Hepatic stellate cell (primary cell): ENCODE results near the gene PROX1.

Experiments
- DNase-seq: peaks from one replicate; pipeline ENCODE4 v3.0.0; 2011; ENCODE audit warnings: low spot score

The PROX1 gene

DNA sequence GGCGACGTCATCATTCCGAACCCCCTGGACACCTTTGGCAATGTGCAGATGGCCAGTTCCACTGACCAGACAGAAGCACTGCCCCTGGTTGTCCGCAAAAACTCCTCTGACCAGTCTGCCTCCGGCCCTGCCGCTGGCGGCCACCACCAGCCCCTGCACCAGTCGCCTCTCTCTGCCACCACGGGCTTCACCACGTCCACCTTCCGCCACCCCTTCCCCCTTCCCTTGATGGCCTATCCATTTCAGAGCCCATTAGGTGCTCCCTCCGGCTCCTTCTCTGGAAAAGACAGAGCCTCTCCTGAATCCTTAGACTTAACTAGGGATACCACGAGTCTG, 10.0 kb downstream of the PROX1 start:
- DNase-seq = no peak

DNA sequence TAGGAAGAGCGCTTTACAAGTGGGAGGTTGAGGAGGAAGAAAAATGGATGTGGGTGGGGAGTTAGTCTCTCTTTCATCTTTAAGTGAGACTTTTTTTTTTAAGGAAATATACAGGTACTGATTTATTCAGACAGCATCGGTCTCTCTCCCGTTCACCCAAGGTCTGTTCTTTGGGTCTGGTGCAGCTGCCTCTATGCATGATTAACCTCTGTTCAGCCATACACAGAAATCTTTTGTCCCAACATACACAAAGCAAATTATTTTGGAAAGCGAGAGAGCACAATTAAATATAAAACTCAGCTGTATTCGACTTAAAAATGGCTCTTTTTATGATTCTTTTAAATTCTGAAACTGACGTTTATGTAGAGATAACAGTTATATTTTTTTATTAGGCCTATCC, 11.0 kb downstream of the PROX1 start:
- no peak for DNase-seq

DNA sequence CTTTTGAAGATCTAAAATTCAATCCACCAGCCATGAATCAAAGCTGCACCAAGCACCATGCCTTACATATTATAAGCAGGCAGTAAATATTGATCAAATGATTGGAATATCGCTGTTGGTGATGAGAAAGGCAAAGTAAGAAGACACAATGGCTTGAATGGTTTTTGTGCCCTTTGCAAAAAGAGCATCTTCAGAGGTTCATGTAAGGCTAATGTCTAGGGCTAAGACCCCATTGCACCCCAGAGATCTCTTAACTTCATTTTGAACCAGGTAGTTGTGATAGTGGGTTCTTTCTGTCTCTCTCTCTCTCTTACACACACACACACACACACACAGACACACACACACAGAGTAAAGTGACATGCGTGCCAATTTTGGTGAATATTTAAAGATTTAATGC, 12.0 kb downstream of the PROX1 start:
- DNase-seq = no peak

DNA sequence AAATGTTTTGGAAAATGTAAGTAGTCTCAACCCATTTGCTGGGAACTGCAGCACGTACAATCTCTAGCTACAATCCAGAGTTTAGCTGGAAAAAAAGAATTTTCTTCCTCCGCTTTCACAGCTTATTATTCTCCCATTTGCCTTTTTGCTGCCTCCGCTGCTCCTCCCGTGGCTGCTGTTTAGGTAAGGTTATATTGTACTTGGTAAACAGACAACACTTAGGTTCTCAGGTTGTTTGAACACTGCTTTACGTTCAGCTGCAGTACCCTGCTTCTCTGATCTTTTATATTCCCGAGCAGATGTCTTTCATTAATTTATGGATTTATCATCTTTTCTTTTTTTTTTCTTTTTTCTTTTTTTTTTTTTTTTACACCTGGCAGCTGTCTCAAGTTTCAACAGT, 14.3 kb downstream of the PROX1 start:
- DNase-seq = no peak

DNA sequence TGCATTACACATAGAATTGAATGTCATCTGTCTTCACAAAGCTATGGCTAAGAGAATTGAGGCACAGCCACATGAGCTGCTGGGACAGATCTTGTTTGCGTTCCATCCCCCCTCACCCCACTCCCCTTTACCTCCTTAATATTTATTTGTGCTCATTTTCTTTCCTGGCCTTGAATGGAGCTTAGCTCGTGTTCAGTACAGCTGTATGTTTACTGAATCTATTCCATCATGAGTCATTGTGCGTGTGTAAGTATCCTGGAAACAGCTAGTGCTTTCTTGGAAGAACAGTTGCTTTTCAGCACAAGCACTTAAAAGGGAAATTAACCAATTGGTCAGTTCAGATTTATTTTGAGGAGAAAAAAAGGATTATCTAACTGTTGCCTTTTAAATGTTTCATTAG, 14.7 kb downstream of the PROX1 start:
- DNase-seq = no peak

DNA sequence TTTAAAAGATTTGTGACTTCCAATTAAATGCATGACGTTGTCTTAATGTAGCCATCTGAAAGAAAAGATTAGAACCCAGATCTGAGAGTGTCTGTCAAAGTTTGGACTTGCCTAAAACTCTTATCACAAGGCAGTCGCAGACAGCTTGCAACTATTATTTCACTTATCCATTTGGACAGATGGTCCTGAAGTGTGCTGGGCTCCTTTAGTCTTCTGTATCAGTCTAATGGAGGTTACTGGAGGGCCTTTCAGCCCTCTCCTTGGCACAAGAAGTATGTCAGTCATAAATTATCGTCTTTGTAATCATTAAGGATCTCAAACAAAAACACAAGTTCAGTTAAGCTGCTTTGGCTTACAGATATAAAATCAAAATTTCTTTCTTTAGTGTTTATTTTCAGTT, 15.5 kb downstream of the PROX1 start:
- no peak for DNase-seq

DNA sequence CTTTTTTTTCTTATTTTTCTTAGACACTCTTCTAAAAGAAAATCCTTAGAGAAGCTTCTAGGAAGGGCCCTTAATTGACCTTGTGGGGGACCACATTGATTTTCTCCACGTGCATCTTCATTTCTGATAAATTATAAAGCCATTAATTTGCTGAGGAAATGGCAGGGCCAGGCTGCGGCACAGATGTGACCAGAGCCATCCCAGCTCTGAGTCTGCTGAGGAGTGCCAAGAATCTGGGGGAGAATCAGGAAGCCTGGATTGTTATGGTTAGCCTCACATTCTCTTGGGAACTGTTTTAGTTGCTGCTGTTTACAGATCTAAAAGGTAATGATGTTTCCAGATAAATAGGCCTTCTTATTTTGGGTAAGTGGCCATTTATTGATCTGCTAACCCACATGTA, 16.2 kb downstream of the PROX1 start:
- DNase-seq = no peak

DNA sequence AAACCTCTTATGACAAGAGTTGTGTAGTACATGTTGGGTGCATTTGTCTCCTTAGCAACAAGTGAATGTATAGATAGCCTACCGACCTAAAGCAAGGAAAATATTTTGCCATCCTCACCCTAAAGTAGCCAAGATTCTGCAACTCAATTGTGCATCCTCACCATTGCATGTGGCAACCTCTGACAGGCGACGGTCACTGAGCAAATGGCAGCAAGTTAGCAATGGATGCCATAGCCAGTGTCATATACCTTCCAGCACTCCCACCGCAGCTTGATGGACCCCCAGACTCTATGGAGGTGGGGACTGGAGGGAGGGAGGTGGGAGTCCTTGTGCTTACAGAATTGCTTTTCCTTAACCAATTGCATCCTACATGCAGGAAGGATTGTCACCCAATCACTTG, 17.0 kb downstream of the PROX1 start:
- DNase-seq = no peak

DNA sequence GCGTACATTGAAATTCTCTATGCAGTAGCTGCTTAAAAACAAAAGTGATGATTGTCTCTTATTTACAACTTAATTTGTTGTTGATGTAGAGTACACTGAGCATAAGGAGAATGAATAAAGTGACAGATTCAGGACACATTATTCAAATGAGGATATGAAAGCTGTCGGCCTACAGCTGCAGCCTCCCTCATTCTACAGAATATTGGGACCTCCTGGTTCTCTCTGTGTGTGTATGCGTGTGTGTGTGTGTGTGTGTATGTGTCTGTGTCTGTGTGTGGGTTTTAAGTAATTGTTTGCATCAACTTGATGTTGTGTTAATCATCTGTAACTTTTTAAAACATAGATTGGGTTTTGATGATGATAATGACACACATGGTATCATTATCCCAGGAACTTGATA, 17.9 kb downstream of the PROX1 start:
- no peak for DNase-seq

DNA sequence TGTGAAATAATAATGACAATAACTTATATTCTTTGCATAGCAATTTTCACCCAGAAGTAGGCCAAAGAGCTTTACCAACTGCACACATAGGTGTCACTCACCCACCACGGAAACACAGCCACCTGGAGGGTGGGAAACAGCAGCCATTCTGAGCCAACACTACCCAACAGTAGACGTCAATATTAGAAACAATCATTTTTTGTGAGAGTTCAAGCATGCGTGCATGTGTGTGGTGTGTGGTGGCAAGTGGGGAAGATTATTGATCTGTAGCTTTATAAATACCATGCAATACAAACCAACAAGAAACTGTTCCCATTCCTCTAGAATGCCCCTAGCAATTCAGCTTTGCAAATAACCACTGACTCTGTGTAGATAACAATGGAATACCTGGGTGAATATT, 19.1 kb downstream of the PROX1 start:
- DNase-seq = no peak

DNA sequence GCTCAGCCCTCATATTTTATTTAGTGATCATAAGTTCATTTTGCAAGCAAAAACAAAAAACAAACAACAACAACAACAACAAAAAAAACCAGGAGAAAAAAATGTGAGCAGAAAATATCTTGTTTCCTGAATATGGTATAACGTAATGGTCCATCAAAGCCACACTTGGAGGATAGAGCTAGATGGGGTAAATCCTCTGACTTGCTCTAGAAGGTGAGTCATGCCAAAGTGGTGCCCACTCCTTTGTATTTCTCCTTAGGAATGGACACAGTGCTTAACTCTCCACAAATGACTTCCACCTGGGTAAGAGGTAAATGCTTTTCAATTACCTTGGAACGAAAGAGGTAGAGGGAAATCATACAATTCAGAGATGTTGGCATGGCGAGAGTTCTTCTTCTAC, 20.6 kb downstream of the PROX1 start:
- no peak for DNase-seq

DNA sequence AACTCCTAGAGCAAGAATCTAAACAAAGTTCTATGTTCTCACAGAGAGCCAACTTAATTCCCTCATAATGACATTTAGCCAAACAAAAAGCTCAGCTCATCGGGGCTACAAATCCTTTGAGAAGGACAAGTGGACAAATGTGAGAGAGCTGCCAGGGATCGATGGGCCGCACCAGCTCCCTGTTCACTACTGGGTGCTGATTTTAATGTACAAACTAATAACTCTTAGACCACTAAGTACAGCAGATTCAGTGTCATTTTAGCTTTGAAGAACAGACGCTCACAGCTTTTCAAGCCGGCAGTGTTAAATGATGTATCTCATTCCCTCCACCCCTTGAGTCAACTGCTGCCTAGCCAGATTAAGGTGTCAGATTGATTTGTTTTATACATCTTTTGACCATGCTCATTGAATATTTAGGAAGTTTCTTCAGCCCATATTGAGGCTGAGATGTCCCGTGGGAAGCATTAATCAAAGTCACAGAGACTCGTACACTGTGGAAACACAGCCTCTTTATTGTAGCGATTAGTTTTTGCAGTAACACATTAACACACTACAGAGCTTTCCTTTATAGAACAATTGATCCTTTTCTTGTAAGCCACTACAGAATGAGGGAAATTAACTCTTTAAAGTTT, 21.1 kb downstream of the PROX1 start:
- no peak for DNase-seq

DNA sequence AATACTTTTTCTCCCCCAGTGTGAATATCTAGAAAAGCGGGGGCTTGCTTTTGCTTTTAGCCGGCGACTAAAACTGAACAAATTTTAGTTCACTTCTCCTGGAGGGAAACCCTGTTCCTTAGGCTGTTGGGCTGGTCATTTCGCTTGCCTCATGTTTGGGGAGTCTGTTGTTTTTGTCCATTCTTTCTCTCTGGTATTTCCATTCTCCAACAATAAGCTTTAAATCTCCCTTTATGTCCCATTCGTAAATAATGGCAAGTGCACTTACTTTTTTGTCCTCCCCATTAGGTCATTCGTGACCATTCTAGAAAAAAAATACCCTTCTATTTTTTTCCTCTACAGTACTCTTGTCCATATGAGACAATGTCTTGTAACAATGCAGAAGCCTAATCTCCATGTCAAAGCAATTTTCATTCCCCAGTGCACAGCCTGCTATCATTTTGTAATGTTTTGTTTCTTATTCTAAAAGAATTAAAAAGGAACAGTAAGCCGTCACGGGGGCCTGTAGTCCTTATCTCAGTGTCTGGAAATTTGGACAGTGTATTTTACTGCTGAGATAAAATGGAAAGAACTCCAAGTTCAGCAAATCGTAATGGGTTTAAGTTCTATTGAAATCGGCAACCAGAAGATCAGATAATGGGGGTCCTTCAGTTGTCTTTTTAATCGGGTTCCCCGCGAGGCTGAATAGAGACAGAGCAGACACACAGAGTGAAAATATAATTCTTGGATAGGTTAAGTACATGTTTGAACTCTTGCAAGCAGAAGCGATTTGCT, 21.8 kb downstream of the PROX1 start:
- DNase-seq = no peak

DNA sequence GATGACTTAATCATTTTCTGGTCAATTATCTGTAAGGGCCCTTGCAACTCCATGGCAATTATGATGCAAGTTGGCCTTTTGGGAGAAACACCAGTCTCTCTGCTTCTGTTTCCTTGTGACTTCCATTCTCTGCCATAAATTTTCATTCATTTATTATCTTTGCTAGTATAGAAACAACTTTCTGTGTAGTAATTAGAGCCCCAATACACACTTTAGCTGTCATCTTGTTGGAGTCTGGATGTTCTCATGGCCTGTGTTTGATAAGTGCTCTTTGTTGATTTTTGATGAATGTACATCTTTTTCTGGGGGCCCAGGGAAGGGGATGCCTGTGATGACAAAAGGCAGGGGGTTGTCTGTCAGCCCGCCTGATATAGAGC, 22.4 kb downstream of the PROX1 start:
- DNase-seq = no peak

DNA sequence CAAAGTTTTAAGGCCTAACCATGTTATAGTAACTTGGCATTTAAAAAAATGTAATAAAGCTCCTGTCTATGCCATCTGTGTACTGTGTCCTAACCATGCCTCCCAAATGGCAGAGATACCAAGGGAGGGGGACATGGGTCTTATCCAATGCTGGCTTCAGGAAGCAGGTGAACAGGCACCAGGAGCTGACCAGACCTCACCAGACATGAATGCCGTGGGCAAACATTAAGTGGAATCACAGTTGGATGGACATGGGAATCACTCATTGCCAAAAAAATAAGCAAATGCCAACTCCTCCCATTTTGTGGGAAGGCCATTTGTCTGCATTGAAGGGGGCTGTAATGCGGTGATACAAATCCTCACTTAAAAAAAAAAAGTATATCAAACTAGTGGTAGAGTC, 22.9 kb downstream of the PROX1 start:
- DNase-seq = no peak

DNA sequence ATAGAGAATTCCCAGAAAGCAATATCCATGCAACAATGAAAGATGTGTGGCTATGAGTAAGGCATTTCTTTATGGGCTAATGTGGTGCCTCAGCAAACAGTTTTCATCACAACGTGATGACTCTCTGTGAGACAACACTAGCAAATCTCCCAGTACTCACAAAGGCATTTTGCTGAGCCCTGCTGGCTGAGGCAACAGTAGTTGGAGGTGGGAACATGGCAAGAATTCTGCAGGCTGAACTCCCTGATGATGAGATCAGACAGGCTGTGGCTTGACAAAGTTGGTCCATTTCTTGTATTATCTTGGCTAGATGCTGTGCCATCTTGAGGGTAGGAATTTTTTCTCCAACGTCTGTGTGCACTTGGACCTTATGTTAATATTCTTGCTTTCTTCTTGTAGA, 24.6 kb downstream of the PROX1 start:
- DNase-seq = no peak

DNA sequence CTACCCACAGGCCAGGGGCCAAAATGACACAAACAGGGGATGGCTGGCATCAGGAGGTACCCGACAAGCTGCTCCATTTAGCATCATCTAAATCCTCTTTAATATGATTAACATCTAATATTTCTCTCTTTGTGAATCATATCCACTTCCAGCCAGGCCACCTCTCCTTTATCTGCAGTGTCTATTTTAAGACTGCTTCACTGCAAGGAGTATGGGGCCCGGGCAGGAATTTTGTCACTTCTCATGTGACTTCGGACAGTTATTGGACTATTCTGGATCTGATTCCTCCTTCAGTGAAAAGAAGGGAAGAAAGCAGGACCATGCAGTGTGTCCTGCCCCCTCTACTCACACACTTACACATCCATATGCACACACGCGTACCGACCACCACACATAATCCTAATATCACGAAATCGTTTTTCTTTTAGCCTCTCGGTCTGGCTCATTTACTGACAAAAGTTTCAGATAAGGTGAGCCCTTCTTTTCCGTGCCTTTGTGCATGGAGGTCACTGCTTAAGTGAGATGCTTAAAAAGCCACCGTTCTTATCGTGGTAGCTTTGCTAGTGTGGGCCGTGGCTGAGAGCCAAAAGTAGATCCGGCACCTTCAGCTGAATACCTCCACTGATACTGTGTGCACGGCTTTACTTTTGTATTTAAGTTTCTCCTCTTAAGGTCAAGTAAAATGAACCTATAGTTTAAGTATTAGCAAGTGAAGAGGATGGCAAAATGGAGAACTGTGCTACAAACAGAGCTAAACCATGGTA, 26.0 kb downstream of the PROX1 start:
- no peak for DNase-seq

DNA sequence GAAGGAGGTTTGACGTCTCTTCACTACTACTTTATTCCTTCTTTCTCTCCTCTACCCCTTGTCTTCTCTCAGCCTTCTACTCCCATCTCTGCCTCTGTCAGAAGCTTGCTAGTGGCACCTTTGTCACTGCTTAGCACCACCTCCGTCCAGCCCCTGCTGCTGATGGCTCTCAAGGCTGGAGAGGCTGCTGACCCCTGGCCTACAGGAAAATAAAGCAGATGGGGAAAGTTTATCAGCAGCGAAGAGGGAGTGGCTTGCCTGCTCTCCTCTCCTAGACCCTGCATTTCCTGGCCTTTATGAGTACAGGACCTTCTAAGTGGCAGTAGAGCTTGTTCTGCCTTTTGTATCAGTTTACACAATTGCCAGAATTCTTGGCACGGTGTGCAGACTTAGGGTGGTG, 27.0 kb downstream of the PROX1 start:
- no peak for DNase-seq

DNA sequence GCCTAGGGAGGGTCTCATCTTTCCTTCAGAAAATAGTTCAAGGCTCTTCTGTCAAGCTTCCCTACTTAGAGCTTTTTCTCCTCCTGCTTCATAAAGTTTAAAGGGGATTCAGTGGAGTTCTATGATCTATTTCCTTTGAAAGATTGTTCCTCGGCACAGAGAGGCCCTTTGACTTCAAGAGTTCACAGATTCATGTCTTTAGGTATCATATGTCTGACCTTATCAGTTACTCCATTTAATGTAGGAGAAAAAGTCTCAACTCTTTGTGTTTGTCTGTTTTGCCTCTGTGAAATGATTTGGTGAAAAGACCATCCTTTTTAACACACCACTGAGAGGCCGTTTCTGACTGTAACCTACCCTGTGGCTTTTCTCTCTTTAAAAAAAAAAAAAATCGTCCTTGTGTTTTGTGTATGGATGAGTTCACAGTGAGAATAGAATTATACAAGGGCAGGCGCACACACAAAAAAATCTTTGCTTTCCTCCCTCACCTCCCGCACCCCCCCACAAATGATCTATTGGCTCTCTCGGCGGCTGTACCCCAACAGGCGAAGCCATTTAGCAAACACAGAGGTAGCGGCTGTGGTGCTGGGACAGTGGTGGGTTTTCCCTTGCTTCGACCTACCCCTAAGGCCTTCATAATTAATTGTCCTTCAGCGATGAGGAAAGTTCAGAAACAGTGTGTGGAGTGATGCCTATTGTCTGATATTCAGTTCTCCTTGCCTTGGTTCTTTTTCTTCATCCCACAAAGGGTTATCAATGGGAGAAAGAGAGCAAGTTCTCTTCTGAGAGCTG, 29.6 kb downstream of the PROX1 start:
- no peak for DNase-seq

DNA sequence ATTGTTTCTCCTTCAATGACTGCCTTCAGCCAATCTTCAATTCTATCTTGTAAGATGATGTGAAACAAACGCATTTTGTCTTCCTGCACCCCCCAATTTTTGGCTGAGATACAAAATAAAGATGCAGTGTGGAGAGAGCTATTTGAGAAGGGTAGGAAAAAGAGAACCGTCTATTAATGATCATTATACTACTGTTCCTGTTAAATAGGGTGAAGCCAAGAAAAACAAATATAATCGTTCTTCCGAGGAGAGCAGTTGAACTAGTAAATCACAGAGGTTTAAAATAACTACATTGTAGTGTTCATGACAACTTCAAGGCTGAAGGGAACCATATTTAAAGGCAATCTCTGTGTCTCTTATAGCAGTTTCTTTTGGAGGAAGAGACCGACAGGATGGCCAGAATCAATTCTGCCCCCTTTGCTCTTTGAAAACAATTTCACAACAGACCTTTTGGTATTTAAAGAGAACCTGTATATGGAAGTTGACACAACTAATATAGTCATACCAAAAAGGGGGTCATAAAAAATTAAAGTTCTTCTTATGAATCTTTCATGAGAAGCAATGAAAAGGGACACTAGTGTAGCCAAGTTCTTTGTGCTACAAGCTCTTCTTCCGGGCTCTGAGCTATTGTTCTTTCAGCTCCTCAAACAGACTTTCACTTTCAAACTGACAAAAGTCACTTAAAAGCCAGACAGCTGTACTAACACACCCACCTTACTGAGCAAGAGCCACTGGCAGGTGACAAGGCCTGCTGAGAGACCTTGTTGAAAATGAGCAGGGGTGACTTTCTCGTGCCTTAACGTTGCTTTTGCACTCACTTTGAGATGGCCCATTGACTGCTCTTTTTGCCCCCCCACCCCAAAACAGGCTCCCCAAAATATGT, 30.9 kb downstream of the PROX1 start:
- no peak for DNase-seq

DNA sequence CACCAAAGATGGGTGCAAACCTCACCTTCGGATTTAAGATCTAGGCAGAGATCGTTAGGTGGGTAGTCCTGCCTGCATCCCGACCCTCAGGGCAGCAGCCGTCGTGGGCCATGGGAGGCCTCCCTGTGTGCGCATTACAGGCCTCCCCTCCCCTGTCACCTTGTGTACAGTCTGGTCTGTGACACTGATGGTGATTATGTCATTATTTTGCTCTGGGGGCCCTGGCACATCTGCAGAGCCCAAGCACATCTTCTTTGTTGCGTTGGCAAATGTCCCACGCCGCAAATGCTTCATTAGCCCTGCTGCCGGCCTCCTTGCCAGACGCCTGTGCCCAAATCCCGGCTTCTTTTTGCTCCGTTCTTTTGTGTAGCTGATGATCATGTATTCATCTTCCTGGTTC, 31.7 kb downstream of the PROX1 start:
- DNase-seq = no peak

DNA sequence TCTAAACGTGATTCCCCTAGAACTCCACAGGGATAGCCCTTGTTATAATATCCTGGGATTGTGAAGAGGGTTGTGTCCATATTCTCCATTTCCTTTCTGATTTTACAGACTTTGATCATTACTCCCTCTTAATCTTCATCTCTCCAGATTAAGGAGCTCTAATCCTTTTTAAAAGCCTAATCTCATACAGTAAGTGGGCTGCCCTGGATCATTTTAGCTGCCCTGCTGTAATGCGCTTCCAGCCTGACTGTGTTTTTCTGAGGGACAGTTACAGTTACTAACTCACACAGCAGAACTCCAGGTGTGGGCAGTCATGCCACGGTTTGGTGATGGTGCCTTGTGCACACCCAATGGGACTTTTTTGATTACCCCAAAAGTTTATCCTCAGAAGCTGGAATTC, 33.5 kb downstream of the PROX1 start:
- no peak for DNase-seq
